Endometrial microvascular endothelial cells (primary cell): ENCODE results near the gene REC114. TPM values are rescaled to one million over a fixed set of nuclear protein-coding genes. Genes with fewer than 3 reads are reported as not detected.
"Not testable (repeated sequence)": the region's sequence is repeated elsewhere in the genome, so short reads cannot be mapped to it uniquely, and the experiment has no call there.

Source experiments
- in situ Hi-C: cut with HindIII; loops from 2 replicates; pipeline ENCODE4 v1.10.0; 2017; ENCODE audit warnings: low sequenced_read_pairs, low pct_unique_long_range_greater_than_20kb; ENCODE audit errors: inconsistent ontology term
- total RNA-seq: library from RNA; depleted of rRNA; stranded (reverse); fragments of >200 nt; gene quantifications from one replicate; pipeline ENCODE4 v1.2.3, GENCODE V29; 2015; ENCODE audit errors: inconsistent ontology term

Gene REC114, protein sequence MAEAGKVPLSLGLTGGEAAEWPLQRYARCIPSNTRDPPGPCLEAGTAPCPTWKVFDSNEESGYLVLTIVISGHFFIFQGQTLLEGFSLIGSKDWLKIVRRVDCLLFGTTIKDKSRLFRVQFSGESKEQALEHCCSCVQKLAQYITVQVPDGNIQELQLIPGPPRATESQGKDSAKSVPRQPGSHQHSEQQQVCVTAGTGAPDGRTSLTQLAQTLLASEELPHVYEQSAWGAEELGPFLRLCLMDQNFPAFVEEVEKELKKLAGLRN
- total RNA-seq, result not detected

DNA sequence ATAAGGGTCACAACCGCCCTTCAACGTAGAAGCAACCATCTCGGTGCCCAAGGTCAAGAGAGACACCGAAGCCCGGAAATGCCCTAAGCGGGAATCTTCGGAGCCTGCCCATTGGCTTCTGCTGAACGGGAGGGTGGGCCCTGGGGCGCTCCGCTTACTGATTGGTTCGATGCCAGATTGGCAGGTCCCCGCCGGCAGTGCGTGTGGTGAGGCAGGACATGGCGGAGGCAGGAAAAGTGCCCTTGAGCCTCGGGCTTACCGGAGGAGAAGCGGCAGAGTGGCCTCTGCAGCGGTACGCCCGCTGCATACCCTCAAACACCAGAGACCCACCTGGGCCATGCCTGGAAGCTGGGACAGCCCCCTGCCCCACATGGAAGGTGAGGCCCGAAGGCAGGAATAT is at the start of gene REC114:
TSS of gene REC114 (plus strand) at position 197 of the 400 bp plus-strand sequence. CDS start at position 219, 22 bp downstream.
- in situ Hi-C loops, result no loop called here

DNA sequence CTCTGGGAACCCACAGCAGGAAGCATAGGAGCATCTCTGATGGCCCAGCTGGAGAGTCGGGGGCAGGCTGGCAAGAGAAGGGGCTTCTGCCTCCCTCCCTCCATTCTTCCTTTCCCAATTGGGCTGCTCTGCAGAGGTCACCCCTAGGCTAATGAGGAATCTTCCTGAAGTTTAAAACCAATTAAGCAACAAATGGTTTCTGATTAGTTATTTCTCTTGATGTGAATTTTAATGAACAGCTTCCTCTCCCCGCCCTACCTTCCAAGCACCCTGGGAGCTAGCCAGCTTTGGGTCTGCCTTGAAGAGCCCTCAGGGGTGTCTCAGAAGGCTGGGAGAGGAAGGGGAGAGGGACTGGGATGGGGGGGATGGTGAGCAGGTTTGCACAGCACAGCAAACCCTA is 49.6 kb upstream of the REC114 start:
- in situ Hi-C loops, result no loop called here

DNA sequence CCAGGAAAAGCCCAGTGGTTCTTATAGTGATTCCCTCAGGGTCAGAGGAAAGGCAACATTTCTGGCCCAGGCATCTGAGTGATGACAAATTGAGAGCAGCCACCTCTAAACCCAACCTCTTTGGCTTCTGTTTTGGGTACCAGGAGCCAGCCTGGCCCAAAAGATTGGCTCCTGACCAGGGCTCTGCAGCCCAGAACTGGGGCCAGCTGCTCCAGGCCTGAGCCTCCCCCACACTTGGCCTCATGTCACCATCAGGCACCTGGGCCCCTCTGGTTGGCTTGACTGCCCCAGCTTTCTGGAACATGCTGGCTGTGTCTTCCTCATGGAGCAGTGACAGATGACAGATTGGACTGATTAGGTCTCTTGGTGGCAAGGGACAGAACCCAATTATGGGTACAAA is 48.2 kb upstream of the REC114 start:
- in situ Hi-C loops, result no loop called here

DNA sequence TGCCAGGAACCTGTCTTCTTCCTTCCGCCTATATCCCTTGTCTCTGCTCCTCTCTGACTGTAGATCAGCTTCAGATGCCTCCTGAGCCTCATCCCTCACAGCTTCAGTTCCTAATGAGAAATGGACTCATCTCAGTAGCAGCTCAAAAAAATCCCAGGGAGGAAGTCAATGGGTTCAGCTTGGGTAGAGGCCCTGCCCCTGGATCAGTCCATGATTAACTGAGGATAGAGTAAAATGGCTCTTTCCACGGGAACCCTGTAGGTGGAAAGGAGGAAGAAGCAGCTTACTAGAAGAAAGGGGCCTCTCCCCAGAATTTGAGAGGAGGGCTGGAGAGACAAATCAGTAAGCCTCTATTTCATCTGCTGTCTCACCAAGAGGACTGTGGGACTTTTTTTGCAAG is 47.3 kb upstream of the REC114 start:
- in situ Hi-C loops, result no loop called here

DNA sequence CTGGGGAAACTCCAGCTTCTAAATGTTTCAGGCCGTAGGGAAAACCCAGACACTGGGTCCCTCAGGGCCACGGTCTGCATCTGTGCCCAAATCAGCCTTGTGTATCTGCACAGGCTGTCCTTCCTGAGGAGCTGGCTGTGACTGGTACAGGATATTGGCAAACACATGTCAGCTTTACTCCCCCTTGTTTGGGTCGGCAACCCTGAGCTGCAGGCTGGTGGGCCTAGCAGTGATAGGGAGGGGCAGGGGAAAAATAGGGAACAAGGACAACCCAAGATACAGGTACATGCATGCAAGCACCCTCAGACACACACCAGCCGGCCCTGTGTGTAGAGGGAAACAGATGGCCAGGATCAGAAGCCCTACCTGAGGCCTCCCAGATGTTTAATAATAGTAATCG is 45.5 kb upstream of the REC114 start:
- in situ Hi-C loops, result no loop called here

DNA sequence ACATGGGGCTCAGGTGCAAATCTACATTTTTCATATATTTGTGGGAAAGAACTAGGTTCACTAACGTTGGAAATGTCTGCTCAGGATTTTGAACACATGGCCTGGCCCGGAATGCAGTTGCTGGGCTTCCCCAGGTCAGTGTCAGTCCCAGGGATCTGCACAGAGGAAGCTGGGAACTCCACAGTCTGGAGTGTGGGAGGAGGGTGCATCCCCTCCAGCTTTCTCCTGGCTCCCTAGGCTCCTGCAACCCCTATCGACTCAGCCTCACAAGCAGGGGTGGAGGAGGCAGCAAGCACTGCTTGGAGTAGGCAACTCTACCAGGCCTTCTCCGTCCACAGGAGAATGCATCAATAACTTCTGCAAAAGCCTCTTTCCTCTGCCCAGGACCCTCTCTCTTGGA is 44.1 kb upstream of the REC114 start:
- in situ Hi-C loops, result no loop called here

DNA sequence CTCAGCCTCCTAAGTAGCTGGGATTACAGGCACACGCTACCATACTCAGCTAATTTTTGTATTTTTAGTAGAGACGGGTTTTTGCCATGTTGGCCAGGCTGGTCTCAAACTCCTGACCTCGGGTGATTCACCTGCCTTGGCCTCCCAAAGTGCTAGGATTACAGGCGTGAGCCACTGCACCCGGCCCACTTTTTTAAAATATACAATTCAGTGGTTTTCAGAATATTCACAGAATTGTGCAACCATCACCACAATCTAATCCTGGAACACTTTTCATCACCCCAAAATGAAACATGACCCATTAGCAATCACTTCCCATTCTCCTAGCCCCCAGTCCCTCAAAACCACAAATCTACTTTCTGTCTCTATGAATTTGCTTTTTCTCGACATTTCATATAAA is 42.7 kb upstream of the REC114 start:
- in situ Hi-C loops, result not testable (repeated sequence)

DNA sequence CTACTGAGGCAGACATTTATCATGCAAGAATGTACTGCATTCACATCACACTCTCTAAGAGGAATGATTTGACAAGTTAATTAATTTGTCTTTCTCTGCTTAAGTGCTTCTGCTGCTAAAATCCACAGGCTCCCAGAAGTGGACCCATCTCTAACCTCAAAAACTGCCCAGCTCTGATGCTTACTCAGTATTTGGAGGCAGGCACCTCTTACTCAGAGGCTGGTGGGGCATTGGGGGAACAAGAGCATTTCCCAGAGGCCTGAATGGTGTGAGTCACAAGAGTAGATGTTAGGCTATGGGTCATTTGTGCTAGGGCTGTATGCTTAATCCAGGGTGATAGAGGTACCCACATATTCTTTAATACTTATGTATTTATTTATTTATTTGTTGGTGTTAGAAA is 39.8 kb upstream of the REC114 start:
- in situ Hi-C loops, result no loop called here

DNA sequence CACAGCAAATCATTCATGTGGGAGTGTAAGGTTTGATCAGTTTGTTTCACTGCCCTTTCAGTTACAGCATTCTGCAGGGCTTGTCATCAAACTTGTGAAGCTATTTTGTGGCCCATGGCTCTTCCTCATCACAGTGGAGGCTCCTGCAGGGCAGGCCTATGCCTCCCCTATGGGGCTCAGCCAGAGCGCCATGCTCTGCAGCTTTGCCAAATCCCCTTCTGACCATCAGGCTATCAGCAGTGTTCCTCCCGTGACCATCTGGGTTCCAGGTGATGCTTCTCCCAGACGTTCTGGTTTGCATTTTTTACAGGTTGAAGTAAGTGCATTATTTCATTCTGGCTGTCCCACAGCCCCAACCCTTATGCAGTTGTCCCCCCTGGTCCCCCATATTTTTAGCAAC is 28.1 kb upstream of the REC114 start:
- in situ Hi-C loops, result no loop called here

DNA sequence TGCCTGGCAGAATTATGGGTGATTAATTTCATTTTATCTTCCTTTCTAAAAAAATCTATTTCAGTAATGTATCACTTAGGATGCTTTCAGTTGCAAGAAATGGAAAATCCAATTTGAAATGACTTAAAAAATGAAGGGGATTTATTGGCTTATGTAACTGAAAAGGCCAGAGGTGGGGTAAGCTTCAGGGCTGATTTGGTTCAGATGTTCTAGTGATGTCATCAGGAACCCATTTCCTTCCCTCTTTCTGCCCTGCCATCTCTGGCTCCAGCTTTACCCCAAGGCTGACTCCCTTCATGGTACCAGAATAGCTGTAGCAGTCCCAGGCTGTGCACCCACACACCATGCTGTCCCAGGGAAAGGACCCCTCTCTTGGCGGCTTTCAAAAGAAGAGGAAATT is 18.5 kb upstream of the REC114 start:
- in situ Hi-C loops, result no loop called here

DNA sequence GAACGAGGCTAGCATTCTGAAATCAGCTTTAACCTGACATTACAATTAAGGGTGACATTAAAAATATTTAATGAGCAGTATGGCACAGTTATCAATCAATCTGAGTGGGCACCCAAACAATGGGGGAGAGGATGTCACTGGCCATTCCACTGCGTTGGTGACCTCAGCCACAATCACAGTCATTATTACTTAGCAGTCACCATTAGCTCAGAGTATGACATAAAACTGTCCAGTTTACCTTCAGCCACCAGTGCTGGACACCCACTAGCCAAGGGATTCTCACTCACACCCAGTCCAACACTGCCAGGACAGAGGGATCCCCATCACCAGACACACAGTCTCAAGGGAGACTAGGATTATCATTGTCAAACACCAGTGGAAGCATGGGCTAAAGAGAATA is 17.5 kb upstream of the REC114 start:
- in situ Hi-C loops, result no loop called here

DNA sequence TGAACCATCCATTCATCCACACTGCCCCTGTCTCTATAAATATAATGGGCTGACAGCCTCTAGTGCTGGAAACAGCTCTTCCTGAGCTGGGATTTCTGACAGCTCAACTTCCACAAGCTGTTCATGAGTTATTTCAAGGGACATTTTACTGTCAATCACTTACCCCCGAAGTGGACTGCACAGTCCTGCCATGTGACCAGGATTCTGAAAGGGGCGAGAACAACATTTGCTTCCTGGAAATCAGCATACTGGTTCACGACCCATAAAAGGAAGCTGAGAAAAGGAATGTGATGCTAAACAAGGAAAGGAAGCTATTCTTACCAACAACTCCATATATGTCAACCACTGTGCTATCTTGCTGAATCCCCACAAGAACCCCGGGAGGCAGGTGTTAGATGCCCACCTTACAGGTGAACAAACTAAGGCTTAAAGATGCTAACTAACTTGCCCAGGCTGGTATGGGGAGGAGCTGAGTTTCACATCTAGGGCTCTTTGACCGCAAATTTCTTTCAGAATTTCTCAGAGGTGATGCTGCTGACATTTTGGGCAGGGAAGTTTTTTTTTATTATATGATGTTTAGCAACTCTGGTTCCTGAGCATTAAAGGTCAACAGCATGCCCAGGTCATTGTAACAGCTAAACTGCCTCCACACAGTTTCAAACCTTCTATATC is 16.5 kb upstream of the REC114 start:
- in situ Hi-C loops, result no loop called here

DNA sequence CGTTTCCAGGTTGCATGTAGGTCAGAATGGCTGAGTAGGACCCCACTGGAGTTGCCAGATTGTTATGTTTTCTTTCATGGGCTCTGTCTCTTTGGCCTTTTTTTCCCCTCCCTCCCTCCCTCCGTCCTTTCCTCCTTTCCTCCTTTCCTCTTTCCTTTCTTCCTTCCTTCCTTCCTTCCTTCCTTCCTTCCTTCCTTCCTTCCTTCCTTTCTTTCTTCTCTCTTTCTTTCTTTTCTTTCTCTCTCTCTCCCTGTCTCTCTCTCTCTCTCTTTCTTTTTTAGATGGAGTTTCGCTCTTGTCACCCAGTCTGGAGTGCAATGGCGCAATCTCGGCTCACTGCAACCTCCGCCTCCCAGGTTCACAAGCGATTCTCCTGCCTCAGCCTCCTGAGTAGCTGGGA is 11.6 kb upstream of the REC114 start:
- in situ Hi-C loops, result not testable (repeated sequence)

DNA sequence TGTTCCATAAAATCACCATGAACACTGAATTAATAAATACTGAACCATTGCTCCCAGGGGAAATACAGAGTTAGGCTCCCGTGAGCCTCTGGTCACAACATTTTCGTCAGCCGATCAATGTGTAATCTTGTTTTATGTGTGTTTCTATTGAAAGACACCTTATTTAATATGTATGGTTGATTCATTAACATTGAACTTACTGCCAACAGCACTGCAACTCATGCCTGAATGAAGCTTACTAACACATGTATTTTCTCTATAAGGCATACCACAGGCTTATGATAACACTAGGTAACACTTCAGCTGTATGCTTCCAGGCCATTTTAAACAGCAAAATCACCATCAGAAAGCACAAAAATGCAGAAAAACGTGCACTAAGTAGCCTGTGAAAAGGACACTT is 9.1 kb upstream of the REC114 start:
- in situ Hi-C loops, result no loop called here

DNA sequence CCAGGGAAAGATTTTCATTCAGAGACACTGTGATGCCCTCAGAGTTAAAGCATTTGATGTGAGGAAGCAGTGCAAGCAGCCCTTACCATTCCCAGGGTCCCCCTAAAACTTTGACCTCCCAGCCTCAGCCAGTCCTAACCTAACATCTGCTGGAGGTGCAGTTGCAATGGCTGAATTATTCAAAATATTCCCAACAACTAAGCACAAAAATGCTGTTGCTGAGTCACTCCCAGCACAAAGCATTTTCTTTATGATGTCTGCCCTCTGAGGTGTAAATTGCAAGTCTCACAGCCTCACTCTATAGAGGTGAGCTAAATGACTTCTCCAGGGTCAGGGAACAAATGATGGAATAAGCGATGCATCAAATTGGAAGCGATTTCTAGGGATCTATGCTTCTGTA is 6.4 kb upstream of the REC114 start:
- in situ Hi-C loops, result no loop called here

DNA sequence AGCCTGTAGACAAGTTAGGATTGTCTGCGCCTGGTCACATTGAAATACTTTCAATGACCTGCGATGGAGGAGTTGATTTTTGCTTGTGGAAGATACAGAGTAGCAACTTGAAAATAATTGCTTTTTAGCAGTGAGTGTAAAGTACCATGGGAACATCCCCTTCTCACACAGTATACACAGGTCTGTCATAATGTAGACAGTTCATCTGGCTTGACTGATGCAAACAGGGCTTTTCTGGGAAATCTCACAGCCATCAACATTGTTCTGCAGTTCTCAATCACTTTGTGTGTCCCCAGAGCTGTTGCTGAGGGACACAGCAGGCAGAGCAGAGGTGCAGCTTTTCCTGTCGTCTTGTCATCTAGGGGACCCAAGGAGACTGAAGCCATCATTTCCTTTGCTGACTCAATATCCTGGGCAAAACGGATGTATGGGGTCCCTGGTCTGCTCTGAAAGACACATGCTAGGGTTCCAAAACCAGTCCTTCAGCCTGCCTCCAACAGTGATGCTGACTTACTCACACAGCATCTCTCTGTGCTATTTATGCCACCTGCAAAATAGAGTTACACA is 5.3 kb upstream of the REC114 start:
- in situ Hi-C loops, result no loop called here

DNA sequence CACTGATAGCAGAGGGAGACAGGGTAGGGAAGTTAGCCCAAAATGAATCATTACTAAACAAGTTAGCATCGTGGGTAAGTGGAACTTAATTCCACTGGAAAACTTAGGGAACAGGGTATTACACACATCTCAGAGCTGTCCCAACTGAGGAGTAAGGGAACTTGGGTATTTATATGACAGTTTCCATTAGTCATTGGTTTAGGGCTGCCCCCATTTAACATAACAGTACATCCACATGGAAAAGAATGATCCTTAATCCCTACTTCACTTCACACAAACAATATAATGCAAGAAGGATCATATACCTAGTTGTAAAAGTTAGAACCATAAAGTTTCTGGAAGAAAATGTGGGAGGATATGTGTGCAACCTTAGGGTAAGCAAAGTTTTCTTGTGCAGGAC is 4.3 kb upstream of the REC114 start:
- in situ Hi-C loops, result no loop called here

DNA sequence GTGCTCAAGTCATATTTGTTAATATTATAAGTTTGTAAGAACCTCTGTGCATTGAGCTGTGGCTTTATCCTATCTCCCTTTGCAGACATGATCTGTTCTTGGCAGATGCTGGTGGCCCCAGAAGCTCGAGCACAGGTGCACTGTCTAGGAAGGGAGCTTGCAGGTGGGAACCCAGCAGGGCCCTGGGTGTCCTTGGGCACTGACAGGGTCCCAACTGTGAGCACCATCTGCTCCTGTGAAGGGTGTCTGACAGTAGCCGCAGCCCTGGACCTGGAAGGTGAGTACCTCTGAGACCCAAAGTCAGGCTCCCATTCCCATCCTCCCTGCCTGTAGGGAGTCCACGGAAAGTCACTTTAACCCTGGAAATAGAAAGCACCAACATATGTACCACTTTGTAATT is 2.4 kb upstream of the REC114 start:
- in situ Hi-C loops, result no loop called here

DNA sequence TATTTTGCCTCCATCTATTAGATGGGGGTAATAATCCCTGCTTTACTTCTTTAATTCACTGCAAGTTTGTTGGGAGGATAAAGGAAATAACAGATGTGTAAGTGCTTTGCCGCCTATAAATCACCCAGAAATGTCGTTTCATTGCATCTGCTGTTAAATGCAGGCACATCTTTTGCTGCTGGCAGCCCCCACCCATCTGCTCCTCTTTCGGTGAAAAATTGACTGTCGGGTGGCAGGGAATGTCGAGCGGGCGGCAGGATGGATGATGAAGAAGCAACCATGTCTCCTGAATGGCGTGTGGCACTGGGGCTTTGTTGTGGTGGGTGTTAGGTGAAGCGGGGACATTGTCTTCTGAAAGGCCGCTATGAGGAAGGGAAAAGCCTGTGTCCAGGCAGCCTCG is 543 bp upstream of the REC114 start:
- in situ Hi-C loops, result no loop called here

DNA sequence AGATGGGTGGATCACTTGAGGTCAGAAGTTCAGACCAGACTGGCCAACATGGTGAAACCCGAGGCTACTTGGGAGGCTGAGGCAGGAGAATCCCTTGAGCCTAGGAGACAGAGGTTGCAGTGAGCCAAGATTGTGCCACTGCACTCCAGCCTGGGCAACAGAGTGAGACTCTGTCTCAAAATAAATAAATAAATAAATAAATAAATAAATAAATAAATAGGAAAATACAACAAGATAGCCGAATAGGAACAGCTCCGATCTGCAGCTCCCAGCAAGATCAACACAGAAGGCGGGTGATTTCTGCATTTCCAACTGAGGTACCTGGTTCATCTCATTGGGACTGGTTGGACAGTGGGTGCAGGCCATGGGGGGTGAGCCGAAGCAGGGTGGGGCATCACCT is 4.5 kb downstream of the REC114 start:
- in situ Hi-C loops, result not testable (repeated sequence)
